GM19239 (cell line): ENCODE data around the gene STARD7.
"Not testable (repeated sequence)": the region's sequence is repeated elsewhere in the genome, so short reads cannot be mapped to it uniquely, and the experiment has no call there.

Experiments
- DNase-seq: peaks from one replicate; pipeline ENCODE4 v3.0.0; 2011; ENCODE audit warnings: low spot score; ENCODE audit not compliant: insufficient read length
- FAIRE-seq: peaks from 2 replicates; lab custom pipeline; 2011; peaks lifted over from hg19 to GRCh38; lab: Jason Lieb, UNC

STARD7 gene

GRCh38 chr2:96169868-96170507 lies 38.6 kb downstream of the STARD7 start:
- FAIRE-seq (no peak), DNase-seq (no peak)

GRCh38 chr2:96167407-96168013 lies 41.1 kb downstream of the STARD7 start:
- FAIRE-seq: no peak

GRCh38 chr2:96164459-96165184 lies 44.0 kb downstream of the STARD7 start:
- FAIRE-seq: no peak
- DNase-seq: peak; percentile 75

More at GRCh38 chr2:96167407-96168013, 41.1 kb downstream of the STARD7 start:
- DNase-seq: no peak

GRCh38 chr2:96163768-96164429 lies 44.7 kb downstream of the STARD7 start:
- DNase-seq (no peak), FAIRE-seq (peak; percentile 96)

- no peak for DNase-seq
- FAIRE-seq: no peak
These were observed 45.2 kb downstream of the STARD7 start for GRCh38 chr2:96163415-96163767.

- DNase-seq (no peak), FAIRE-seq (peak; percentile 89)
These were observed 46.7 kb downstream of the STARD7 start for GRCh38 chr2:96161898-96162297.

GRCh38 chr2:96160366-96160765 lies 48.3 kb downstream of the STARD7 start:
- FAIRE-seq, DNase-seq: not testable (repeated sequence)

GRCh38 chr2:96159084-96159830 lies 49.4 kb downstream of the STARD7 start:
- DNase-seq (no peak), FAIRE-seq (peak; percentile 90)

- DNase-seq (no peak), FAIRE-seq (peak; percentile 14)
These were observed 50.1 kb downstream of the STARD7 start for GRCh38 chr2:96158554-96158940.

- peak; percentile 95 for FAIRE-seq
- DNase-seq: peak; percentile 51
These were observed 50.7 kb downstream of the STARD7 start for GRCh38 chr2:96157649-96158553.

GRCh38 chr2:96156926-96157648 lies 51.5 kb downstream of the STARD7 start:
- no peak for FAIRE-seq

GRCh38 chr2:96156011-96156820 lies 52.4 kb downstream of the STARD7 start:
- peak; percentile 66 for FAIRE-seq

More at GRCh38 chr2:96156926-96157648, 51.5 kb downstream of the STARD7 start:
- no peak for DNase-seq

GRCh38 chr2:96154506-96155380 lies 53.9 kb downstream of the STARD7 start:
- no peak for DNase-seq
- no peak for FAIRE-seq

More at GRCh38 chr2:96156011-96156820, 52.4 kb downstream of the STARD7 start:
- DNase-seq: no peak

- no peak for DNase-seq
- FAIRE-seq: no peak
These were observed 54.6 kb downstream of the STARD7 start for GRCh38 chr2:96153991-96154431.

GRCh38 chr2:96153291-96153713 lies 55.3 kb downstream of the STARD7 start:
- no peak for FAIRE-seq

GRCh38 chr2:96152304-96153161 lies 56.1 kb downstream of the STARD7 start:
- FAIRE-seq (no peak), DNase-seq (no peak)

More at GRCh38 chr2:96153291-96153713, 55.3 kb downstream of the STARD7 start:
- no peak for DNase-seq
